GM21528 (cell line): Measurements from ENCODE around the gene SRGAP2B.
A peak's percentile ranks its signal among the peaks of the same experiment; 100 is the strongest.
"Not testable (repeated sequence)": the region's sequence is repeated elsewhere in the genome, so short reads cannot be mapped to it uniquely, and the experiment has no call there.

Experiments used
- ATAC-seq: cut with Tn5 transposase; IDR thresholded peaks from one replicate; pipeline ENCODE4 v1.9.1; 2021; ENCODE audit warnings: mild to moderate bottlenecking, moderate library complexity; ENCODE audit not compliant: unreplicated experiment, low FRiP score

Gene SRGAP2B

GRCh38 chr1:145048181-145048856 is 46.8 kb downstream of the SRGAP2B start:
- ATAC-seq = not testable (repeated sequence)

DNA sequence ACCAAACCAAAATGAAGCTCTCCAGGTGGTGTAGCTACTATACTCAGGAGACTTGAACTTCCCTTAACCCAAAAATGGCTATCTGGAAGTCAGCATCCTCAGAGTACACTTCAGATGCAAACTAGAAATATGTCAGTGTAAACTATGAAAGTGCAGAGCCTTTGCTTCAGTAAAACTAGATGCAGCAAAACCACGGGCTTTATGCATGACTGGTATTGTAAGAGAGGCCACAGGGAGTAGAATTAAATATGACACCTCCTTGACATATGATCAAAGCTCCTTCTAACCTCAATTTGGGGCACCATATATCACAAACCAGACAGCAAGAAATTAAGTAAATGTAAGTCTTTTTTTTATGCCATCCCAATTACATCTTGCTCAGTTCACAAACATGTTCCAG is 47.6 kb downstream of the SRGAP2B start:
- ATAC-seq = peak; percentile 65

- not testable (repeated sequence) for ATAC-seq
Observed at GRCh38 chr1:145045571-145046273, 49.4 kb downstream of the SRGAP2B start.

DNA sequence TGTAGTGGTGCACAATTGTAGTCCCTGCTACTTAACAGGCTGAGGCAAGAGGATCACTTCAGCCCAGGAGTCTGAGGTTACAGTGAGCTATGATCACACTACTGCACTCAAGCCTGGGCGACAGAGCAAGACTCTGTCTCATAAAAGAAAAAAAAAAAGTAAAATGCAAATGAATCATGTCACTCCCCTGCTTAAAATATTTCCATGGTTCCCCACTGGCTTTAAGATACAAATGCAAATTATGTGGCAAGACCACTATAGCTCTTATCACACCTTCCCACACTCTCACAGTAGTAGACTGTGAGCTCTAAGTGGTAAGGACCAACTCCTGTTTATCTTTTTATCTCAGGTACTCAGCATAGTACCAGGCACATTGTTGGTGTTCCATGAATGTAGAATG is 53.6 kb downstream of the SRGAP2B start:
- ATAC-seq = peak; percentile 90

- not testable (repeated sequence) for ATAC-seq
Observed at GRCh38 chr1:145036019-145036418, 59.1 kb downstream of the SRGAP2B start.

- ATAC-seq = not testable (repeated sequence)
Observed at GRCh38 chr1:145033523-145033922, 61.6 kb downstream of the SRGAP2B start.

DNA sequence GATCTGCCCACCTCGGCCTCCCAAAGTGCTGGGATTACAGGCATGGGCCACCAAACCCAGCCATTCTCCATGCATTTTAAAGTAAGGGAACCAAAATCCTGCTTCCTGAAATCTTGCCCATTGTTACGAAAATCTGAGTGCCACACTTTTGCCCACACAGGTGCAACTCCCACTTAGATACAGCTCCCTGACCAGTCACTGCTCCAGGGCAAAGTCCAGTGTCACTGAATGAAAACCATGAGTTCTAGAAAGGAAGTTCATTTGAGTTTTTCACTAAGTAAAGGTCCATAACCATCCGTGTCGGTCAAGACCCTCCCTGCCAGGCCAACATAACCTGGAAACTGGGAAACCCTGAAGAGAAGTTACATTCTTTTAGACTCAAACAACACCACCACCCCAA is 67.9 kb downstream of the SRGAP2B start:
- not testable (repeated sequence) for ATAC-seq

GRCh38 chr1:145025286-145025685 is 69.8 kb downstream of the SRGAP2B start:
- ATAC-seq = not testable (repeated sequence)

DNA sequence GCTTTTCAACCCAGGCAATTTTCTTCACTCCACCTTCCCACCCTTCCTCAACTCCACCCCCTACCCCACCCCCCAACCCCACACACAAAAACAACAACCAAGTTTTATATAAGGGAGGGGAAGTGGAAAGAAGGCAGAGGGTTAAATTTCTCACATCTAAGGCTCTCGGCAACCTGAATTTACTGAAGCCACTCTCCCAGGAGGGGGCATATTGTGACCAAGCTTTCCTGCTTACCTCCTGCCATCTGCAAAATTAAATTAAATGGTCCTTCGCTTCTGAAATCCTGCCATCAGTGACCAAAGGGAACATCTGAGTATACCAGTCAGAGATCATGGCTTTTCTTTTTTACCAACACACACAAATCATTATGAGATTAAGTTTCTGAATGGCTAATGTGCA is 72.9 kb downstream of the SRGAP2B start:
- not testable (repeated sequence) for ATAC-seq

- ATAC-seq = not testable (repeated sequence)
Observed at GRCh38 chr1:145021749-145022148, 73.4 kb downstream of the SRGAP2B start.

GRCh38 chr1:145019709-145020108 is 75.4 kb downstream of the SRGAP2B start:
- ATAC-seq = not testable (repeated sequence)

DNA sequence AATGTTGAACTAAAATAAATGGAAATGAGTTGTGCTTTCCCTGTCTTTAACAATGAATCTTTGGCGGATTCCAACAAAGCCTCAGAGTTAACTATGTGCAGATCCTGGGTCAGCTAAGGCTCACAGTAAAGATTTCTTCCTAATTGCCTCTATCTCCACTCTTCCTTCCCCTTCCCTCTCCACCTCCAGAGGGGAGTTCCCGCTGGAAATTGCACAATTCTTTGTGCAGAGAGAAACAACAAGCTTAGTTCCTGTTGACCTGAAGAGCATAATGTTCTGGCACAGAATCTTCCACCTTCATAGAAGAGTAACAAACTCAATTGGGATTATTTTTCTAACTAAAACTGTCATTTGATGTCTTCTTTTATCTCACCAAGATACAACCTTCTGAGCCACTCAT is 77.4 kb downstream of the SRGAP2B start:
- ATAC-seq = not testable (repeated sequence)

GRCh38 chr1:145016492-145016862 is 78.7 kb downstream of the SRGAP2B start:
- not testable (repeated sequence) for ATAC-seq

GRCh38 chr1:145015744-145016491 is 79.2 kb downstream of the SRGAP2B start:
- ATAC-seq = peak; percentile 51

GRCh38 chr1:145013353-145013752 is 81.8 kb downstream of the SRGAP2B start:
- not testable (repeated sequence) for ATAC-seq

DNA sequence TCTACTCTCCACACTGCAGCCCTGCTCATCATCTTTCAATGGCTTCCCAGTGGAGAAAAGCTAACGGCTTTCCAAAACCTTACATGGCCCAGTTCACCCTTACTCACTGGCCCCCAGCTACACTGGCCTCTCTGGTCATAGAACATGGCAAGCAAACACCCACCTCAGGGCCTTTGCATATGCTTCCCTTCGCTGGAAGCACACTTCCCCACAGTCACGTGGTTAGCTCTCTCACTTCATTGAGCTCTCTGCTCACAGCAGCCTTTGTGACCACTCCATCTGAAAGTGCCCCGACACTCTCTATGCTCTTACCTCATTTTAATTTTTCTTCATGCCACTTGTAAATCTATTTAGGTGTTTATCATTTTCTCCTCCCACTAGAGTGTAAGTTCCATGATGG is 83.3 kb downstream of the SRGAP2B start:
- not testable (repeated sequence) for ATAC-seq

GRCh38 chr1:145010580-145010979 is 84.5 kb downstream of the SRGAP2B start:
- ATAC-seq = not testable (repeated sequence)

- ATAC-seq = not testable (repeated sequence)
Observed at GRCh38 chr1:145009928-145010327, 85.2 kb downstream of the SRGAP2B start.

GRCh38 chr1:145008388-145008787 is 86.7 kb downstream of the SRGAP2B start:
- ATAC-seq = peak; percentile 56

GRCh38 chr1:145005142-145005541 is 90.0 kb downstream of the SRGAP2B start:
- not testable (repeated sequence) for ATAC-seq

DNA sequence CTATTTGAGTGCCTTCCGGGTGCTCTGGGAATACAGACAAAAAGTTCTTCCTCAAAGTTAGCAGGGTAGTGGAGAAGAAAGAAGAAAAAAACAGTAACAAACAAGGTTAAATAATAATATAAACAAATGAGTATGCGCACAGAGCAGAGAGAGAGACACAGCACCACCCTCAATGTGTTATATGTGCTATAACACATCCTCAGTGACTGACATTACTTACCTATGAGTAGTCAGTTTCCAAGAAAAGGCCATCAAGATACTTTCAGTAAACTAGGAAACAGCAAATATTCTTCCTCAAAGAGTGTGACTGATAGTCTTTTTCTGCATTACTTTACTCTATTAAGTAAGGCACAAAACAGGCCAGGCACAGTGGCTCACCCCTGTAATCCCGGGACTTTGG is 93.7 kb downstream of the SRGAP2B start:
- not testable (repeated sequence) for ATAC-seq
